Activated CD4-positive, CD25-positive, alpha-beta regulatory T cell (primary cell): ENCODE measurements around the gene MORN1.

Source experiments
- DNase-seq, 4 experiments: peaks; one replicate each; lab custom pipeline; 2025; lab: John Stamatoyannopoulos, UW

The MORN1 gene

DNA sequence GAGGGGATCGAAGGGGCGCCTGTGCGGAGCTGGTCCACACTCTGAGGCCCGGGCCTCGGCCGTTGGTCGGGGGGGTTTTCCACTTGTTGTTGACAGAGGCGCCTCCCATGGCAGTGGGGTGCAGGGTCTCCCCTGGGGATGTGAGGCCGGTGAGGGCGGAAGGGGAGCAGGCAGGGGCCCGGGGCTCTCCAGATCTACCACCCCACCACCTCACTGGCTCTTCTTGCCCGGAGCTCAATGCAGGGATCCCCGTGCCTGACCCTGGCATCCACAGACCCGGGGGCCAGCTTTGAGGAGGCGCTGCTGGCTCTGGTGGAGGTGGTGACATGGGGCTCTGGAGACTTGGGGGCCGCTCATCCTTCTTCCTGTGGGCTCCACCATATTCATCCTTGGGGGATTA is 28.1 kb upstream of the MORN1 start:
- no peak for DNase-seq

DNA sequence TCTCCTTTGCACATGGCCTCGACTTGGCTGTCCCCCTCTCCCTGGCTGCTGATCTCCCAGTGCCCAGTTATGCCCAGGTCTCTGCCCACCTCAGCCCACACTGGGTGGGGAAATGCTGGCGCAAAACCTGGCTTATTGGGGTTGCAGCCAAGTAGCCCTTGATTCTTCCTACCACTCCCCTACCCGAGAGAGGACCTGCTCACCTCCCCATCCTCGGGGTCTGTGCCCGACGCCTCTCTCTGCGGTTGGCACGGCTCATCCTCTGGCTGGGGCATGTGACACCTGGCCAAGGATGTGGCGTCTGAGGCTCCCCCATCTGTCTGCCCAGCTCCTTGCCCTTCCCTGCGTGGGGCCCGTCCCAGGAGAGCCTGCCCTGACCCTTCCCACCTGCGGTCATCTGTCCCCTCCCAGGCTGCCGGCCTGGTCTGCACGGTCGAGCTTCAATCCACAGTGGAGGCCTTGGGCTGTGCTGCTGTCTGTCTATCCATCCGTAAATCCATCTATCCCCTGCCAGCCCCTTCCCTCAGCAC is 27.5 kb upstream of the MORN1 start:
- no peak for DNase-seq

DNA sequence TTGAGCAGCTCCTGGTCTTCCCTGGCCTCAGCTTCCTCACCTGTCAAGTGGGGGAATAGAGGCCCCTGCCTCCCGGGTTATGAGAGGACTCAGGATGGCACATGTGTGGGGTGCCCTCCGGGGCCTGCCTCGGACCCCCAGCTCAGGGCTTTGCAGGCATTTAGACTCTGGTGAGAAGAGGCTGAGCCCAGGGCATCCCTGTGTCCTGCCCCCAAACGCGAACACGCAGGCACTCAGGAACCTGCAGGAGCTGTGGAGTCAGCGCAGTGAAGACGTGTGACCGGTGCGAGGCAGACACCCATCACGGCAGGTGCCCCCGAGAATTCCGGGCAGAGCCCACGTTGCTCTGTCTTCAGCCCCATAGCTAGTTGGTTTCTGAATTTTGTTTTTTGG is 26.5 kb upstream of the MORN1 start:
- no peak for DNase-seq

DNA sequence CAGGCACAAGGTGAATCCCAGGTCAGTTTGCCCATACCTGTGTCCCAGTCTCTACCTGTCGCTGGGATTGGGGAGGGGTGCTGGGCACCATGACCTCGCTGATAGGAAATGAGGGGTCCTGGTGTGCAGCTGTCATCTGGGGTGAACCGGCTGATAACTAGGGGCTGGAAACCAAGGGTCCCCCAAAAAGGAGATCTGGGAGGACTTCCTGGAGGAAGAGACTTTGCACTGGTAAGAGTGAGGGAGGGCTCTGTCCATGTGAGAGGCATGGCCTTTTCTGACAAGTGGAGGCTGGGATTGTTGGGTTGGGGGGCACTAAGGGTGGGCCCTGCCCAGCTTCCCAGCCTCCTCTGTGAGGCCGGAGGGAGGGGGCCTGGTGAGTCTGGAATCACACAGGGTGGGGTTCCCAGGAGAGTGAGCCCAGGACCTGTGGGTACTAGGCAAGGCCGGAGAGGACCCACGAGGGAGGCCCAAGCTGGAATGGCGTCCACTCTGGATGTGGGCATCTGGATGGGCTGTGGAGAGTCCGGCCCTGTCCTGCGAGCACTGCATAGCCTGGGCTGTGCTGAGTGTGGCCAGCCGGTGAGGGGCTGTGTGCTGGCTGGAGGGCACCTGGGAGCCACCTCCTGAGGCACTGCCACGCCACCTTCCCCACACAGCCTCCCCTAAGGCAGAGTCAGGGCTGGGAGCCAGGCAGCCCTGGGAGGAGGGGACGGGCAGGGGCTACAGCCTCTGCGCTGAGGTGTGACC is 25.9 kb upstream of the MORN1 start:
- DNase-seq: no peak

DNA sequence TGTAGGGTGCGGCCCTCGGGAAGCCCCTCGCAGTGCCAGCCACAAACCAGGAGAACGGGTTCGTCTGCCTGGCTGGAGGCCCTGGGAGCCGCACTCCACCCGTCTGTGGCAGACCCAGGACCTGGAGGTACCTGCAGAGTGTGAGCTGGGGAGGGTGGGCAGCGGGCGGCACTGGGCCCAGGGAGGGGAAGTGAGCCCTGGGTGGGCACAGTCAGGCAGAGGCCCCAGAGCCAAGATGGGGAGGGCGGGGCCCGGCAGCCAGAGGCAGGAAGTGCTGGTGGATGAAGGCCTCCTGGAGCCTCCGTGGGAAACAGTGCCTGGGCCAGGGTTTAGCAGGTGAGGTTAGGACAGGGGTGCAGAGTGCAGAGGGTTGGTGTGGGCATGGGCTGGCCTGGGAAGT is 25.0 kb upstream of the MORN1 start:
- DNase-seq: no peak

DNA sequence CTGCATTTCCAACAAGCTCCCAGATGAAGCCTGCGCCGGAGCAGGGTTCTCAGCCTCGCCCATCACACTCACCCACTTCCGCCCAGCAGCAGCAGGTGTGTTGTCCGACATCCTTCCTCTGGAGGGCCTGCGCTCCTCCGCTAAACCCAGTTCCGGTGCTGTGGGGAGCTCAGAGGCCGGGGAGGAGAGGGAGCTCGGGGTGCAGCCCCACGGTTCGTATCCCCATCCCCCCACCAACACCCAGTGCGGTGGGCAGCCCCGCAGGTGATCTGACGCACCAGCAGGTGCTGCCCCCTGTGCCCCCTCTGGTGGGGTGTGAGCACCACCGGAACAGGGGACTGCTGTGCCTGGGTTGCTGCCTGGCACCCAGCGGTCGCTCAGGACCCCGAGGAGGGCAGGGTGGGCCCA is 24.5 kb upstream of the MORN1 start:
- peak in 2 of 4 experiments; percentile 26 to 40 for DNase-seq

DNA sequence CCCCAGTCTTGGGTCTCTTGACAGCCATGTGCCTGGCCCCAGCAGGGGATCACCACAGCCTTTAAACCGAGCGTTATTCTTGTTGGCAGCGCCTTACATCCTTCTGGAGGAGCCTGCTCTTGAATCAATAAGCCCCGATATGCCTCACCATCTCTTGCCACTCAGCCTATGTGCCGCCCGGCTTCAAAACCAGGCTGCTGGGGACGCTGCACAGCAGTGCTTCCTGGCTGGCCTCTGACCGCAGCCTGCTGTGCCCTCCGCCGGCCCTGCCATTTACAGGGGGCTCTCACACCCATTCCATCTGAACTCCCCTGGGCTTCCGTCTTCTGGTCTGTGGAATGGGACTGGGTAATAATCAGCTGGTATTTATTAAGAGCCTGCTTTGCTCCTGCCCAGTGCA is 24.0 kb upstream of the MORN1 start:
- DNase-seq: no peak

DNA sequence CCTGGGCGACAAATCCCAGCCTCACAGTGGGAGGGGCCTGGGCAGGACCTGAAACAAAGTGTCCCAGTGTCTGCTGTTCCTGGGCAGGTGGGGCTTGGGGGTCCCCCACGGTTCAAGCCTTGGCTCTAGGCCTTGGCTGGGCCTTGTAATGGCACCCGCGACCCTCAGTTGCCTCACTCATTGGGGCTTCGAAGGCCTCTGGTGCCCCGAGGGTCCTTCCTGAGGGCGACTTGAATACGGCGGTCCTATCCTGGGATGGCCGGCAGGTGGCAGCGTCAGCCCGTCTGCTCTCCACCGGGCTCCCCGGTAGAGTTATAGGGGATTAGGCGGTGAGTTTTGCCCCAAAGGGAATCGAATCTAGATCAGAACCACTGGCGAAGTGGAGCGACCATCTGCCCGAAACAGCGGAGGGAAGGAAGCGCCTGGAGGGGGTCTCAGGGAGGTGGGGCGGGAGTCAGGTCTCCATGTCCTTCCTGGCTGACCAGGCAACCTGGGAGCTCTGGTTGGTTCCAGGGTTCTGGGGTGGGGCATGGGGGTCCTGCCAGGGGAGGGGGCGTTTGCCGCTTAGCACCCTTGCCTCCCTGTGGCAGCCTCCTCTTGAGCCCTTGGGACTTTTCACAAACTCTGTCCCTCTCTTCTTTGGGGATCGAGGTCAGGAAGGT is 23.1 kb upstream of the MORN1 start:
- DNase-seq: peak; percentile 59 to 69 (median 64)

DNA sequence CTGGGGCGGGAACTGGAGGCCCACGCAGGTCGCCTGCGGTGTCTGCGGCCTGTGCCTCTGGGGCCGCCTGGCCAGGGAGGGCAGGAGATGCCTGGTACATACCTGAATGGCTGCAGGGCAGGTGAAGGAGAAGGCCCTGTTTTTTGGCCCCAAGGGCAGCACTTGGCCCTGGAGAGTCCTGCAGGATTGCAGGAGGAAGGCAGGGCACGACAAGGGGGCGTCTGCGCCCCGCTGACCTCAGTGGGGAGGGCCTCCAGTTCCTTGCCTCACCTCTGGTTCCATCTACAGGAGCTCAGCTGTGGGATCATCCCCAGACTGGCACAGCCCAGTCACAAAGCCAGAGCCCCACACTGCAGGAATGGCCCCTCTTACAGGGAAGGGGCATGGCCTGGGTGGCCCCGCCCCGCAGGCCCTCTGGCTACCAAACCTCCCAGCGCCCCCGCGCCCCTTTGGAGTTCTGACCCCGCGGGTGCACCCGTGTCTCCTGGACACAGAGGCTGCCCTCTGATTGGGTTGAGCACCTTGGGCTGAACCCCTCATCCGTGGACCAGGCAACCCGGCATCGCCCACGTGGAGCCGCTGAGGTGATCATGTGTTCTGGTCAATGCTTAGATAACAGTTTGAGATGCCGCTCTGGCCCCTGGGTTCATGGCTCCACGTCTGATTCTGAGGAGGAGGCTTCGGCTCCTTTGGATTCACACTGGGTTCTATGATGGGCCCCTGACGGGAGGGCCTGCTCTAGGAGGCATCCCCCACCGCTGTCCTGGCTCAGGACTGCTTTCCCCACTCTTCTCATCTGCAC is 22.3 kb upstream of the MORN1 start:
- no peak for DNase-seq

DNA sequence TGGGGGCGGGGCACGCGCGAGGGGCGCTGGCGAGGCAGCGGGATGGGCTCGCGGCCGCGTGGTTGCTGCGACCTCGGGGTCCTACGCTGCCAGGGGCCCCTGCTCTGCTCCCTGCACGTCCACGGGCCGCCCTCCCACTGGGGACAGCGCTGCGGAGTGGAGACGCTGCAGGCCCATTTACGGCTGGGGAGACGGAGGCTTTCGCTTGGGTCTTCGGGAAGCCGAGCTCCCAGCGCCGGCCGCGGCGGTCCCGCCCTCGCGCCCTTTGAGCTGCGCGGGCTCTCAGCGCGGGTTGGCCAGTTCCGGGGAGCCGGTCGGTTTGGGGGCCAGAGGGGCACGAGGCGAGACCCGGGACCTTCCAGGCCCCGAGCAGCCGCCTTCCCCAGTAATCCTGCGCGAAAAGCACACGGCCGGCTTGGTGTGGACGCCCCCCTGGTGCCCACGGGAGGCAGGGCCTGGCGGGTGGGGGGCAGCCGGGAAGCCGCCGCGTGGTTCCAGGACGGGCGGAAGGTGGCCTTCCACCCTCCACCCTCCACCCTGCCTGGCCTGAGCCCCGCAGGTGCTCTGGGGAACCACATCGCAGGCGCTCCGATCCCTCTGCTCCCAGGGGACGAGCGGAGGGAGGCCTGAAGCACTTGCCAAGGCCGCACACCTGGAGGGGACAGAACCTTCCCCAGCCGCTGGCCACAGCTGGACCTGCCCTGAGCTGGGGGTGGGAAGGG is 21.6 kb upstream of the MORN1 start:
- no peak for DNase-seq

DNA sequence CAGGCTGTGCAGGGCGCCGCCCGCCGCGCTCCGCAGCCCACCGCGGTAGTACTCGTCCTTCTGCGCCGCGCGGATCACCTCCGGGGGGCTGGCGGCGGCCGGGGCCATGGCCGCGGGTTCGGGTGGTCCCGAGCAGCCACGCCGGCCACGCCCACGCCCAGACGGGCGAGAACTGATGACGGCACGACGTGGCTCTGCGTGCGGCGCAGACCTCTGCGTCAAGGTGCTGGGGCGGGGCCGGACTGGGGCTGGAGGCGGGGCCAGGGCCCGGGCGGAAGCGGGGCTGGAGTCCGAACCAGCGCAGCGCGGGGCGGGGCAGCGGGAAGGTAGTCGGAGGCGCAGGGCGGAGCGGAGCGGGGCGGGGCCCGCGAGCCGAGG is 21.0 kb upstream of the MORN1 start, which contains the start of gene PEX10:
Gene PEX10 (minus strand): TSS at position 170 of the 378 bp plus-strand sequence. CDS start 62 bp downstream, at position 108.
- peak; percentile 96 to 98 (median 97) for DNase-seq

DNA sequence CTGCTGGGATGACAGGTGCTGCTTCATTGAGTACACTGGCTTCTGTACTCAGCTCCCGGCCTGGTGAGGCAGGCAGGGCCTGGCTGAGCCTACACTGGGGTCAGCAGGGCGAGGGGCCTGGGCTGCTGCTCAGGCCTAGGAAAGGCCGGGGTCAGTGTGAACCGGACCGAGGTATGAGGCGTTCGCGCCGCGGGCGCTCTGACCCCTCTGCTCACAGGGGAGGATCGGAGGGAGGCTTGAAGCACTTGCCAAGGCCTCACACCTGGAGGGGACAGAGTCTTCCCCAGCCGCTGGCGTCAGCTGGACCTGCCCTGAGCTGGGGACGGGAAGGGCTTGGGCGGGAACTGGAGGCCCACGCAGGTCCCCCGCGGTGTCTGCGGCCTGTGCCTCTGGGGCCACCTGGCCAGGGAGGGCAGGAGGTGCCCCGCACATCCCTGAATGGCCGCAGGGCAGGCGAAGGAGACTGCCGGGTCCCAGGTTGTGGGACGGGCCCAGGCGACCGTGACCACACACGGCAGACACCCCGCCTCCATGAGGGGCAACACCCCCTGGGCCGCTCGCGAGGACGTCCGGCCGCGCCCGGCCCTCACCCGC is 20.5 kb upstream of the MORN1 start:
- DNase-seq: no peak

DNA sequence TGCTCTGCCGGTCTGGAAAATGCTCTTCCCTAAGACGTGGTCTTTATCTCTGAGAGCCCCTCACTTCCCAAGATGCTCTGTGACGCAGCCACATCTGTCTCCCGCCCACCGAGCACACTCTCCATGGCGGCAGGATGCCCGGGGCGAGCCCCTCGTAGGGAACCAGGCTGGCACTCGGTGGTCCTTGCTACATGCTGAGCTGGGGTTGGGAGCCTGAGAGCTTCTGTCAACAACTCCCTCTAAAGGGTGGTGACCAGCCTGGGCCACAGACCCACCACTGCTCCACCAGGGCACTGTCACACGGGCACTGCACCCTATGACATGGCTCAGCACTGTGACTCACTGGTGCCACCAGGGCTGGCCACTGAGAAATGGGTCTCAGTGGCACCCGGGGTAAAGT is 18.4 kb upstream of the MORN1 start:
- no peak for DNase-seq

DNA sequence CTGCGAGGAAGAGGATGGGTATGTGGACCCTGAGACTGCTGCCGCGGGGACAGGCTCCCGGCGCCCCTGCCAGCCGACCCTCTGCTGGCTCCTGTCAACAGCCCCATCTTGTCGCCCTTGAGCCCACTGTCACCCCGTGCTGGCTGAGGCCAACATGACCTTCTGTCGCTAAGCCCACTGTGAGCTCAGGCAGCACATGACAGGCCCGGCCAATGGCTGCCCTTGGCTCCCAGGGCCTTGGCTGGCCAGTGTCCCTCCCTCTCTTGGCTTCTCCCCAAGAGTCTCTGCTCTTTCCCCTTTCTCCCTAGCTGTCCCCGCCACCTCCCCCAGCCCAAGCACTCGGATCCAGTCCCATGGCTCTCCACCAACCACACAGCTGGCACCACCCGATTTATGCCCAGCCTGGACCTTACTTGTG is 17.5 kb upstream of the MORN1 start:
- DNase-seq: no peak

DNA sequence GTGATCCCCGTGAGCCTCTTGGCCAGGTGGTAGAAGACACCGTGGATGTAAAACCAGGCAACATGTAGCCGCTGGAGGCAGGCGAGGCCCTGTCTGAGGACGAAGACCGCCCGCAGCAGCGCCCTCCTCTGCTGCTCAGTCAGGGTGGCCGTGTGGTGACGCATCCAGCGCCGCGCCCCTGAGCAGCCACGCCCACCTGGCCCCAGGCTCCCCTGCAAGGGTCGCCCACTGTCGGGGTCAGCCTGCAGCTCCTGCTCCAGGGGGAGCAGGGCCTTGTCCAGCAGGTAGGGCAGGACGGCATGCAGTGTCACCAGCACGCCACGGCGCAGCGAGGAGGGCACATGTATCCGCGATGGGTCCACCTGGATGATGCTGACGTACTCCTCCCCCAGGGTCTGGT is 17.1 kb upstream of the MORN1 start:
- no peak for DNase-seq

DNA sequence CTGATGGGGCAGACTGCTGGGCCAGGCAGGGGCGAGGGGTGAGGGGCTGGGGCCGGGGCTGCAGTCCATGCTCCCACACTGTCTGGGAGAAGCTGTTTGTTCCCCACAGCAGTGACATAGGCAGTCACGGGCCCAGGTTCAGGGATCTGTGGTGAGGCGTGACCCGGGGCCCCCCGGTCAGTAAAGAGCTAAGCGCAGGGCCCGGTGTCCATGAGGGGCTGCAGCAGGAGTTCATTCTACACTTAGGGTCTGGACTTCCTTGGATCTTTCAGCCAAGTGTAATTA is 16.6 kb upstream of the MORN1 start:
- DNase-seq: no peak

DNA sequence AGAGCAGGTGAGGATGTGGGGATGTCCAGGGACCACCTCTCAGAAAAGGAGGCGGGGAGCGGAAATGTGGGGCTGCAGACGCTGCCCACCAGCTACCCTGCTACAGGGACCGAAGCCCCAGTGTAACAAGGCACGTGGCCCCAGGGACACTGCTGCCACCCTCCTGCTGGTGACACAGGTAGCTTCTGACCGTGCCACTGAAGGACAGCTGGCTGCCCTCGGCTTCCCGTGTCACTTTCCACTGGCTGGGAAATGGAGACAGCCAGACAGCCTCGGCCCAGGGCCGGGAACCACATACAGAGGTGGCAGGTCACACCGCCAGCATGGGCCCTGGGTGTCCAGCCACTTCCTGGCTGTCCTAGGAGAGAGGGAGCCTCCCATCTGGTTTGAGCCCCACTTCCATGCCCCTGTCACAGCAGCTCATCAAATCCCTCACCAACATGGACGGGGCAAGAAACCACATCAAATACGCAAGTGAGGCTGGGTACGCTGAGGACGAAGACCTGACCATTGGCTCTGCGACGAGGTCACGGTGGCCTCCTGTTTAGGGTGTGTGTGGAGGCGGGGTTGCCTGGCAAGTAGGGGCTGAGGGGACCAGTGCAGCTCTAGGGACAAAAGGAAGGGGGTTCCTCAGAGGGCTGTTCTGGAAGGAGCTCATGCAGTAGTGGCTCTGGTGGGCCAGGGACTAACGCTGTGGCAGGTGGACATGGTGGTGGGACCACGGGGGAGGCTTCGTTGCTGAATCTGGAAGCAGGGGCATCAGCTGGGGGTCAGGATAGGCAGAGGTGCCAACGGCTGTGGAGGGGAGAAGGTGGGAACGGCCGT is 16.0 kb upstream of the MORN1 start:
- DNase-seq: no peak

DNA sequence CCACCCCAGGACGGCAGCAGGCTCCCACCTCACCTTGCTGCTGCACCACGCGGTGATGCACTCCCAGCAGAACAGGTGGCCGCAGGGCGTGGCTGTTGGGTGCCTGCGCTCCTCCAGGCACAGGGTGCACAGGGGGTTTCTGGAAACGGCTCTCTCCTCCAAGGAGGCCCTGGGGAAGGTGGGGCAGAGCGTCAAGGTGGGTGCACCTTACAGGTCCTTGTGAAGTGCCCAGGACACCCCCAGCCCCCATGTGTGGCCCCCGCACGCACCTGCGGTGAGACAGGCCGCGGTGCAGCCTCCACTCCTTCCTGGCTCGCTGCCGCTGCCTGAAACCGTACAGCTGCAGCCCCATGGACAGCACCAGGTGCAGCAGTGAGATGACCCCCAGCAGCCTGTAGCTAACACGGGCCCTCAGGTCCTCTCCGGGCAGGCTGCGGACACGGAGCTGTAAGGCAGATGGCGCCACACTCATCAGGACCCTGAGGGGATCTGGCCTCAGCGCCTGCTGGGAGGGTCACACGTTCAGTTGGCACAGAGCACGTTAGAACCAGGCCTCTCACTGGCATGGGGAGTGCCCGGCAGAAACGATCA is 15.2 kb upstream of the MORN1 start:
- DNase-seq: no peak

DNA sequence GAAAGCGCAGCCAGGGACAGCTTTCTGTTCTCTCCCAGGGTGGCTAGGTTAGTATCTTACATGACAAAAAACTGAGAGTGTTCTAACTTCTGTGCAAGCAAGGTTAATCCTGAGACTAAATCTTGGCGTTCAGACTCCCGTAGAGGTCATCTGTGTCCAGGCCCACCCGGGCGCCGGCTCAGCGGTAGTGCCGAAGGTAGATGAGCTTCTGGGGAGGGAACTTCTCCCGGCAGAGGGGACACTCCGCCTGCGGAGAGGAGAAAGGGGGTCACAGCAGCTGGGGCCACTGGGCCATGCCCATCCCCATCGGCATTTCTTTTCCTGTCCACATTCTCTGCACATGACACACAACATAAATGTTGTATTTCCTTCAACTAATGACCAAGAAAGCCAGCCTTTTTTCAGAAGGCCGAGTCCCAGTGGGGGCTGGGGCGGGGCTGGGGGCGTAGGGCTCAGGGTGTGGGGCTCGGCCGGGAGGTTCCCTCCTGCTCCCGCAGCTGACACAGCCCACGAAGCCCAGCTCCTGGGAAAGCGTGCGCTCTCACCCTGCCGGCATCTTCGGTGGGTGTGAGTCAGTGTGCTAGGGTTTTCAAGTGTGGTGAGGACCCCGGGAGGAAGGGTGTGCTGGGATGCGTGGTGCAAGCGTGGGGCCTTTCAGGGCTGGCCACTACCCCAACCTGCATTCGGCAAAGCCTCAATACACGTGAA is 14.4 kb upstream of the MORN1 start:
- no peak for DNase-seq
